CD14-positive monocyte (primary cell): ENCODE measurements around the gene RAB28. TPM values are rescaled to one million over a fixed set of nuclear protein-coding genes. Genes with fewer than 3 reads are reported as not detected.

Source experiments
- DNase-seq, 3 donors: peaks; one replicate each; pipeline ENCODE4 v3.0.0-alpha.2; 2011 to 2022
- H2AFZ ChIP-seq: 2 replicates; pipeline ENCODE4 v1.6.0; 2012; ENCODE audit warnings: mild to moderate bottlenecking, low read depth, low read length, inconsistent platforms; ENCODE audit not compliant: insufficient read depth, poor library complexity, severe bottlenecking
- H3K27ac ChIP-seq, 2 donors: 1 replicate in 1 of 2; 2 replicates in 1 of 2; pipeline ENCODE4 v1.5.1; 2012 to 2013; ENCODE audit warnings: low read length in 2 of 2, control low read depth in 1 of 2, inconsistent platforms in 1 of 2, low read depth in 1 of 2, mild to moderate bottlenecking in 1 of 2
- H3K27me3 ChIP-seq, 2 donors: one replicate each; pipeline versions ENCODE4 v1.6.0 to v1.6.1; 2011 to 2013; ENCODE audit warnings: low read length in 2 of 2; ENCODE audit not compliant: control insufficient read depth in 2 of 2, insufficient read depth in 2 of 2
- H3K36me3 ChIP-seq, 2 donors: replicated peaks in 1 of 2; 1 replicate in 1 of 2; 2 replicates in 1 of 2; pipeline versions ENCODE4 v1.5.1 to v1.6.1; 2012 to 2013; ENCODE audit warnings: low read length in 2 of 2, control low read depth in 1 of 2, inconsistent platforms in 1 of 2, mild to moderate bottlenecking in 1 of 2; ENCODE audit not compliant: insufficient read depth in 2 of 2, control insufficient read depth in 1 of 2
- H3K4me1 ChIP-seq, 2 donors: 1 replicate in 1 of 2; 2 replicates in 1 of 2; pipeline versions ENCODE4 v1.5.1 to v1.6.1; 2012 to 2013; ENCODE audit warnings: low read length in 2 of 2, control low read depth in 1 of 2, inconsistent platforms in 1 of 2, mild to moderate bottlenecking in 1 of 2, moderate library complexity in 1 of 2; ENCODE audit not compliant: insufficient read depth in 2 of 2, control insufficient read depth in 1 of 2
- H3K4me2 ChIP-seq: replicated peaks from 2 replicates; pipeline ENCODE3; 2012; ENCODE audit warnings: low read length, moderate library complexity, mild to moderate bottlenecking; ENCODE audit not compliant: poor library complexity, severe bottlenecking; ENCODE audit errors: extremely low read depth
- H3K4me3 ChIP-seq, 3 experiments: fragments of 200-600 bp in 1 of 3; sonication (generic) in 1 of 3; replicated peaks in 1 of 3; 1 replicate in 2 of 3; 2 replicates in 1 of 3; pipeline ENCODE4 v1.5.1; 2011 to 2013; ENCODE audit warnings: low read length in 3 of 3, mild to moderate bottlenecking in 3 of 3, control low read depth in 2 of 3, low read depth in 2 of 3, inconsistent platforms in 1 of 3, moderate library complexity in 1 of 3
- H3K79me2 ChIP-seq: 2 replicates; pipeline ENCODE4 v1.6.0; 2012; ENCODE audit warnings: mild to moderate bottlenecking, control low read depth, inconsistent platforms, low read length, moderate library complexity; ENCODE audit not compliant: insufficient read depth
- H3K9ac ChIP-seq: 2 replicates; pipeline ENCODE4 v1.6.0; 2017; ENCODE audit warnings: low read length, mild to moderate bottlenecking; ENCODE audit not compliant: insufficient read depth, poor library complexity, severe bottlenecking
- H3K9me3 ChIP-seq, 2 donors: replicated peaks in 1 of 2; 1 replicate in 1 of 2; 2 replicates in 1 of 2; pipeline versions ENCODE4 v1.5.1 to v1.6.1; 2012 to 2013; ENCODE audit warnings: low read length in 2 of 2, control low read depth in 1 of 2; ENCODE audit not compliant: control insufficient read depth in 1 of 2, insufficient read depth in 1 of 2
- H4K20me1 ChIP-seq: 2 replicates; pipeline ENCODE4 v1.6.0; 2012; ENCODE audit warnings: mild to moderate bottlenecking, low read length, control low read depth, moderate library complexity; ENCODE audit not compliant: insufficient read depth
- H3K27ac Mint-ChIP-seq, 7 donors: one replicate each; pipeline ENCODE4 v1.8.0; 2020; ENCODE audit warnings: mild to moderate bottlenecking in 7 of 7, mixed read lengths in 7 of 7, moderate library complexity in 6 of 7, inconsistent platforms in 2 of 7
- H3K27me3 Mint-ChIP-seq, 3 donors: one replicate each; pipeline ENCODE4 v1.8.0; 2021 to 2022; ENCODE audit warnings: low read depth in 3 of 3, mild to moderate bottlenecking in 3 of 3, mixed read lengths in 3 of 3, moderate library complexity in 3 of 3, inconsistent platforms in 1 of 3
- H3K36me3 Mint-ChIP-seq, 2 donors: one replicate each; pipeline ENCODE4 v1.8.0; 2020; ENCODE audit warnings: mixed read lengths in 2 of 2, inconsistent platforms in 1 of 2, mild to moderate bottlenecking in 1 of 2
- H3K4me1 Mint-ChIP-seq: one replicate; pipeline ENCODE4 v1.8.0; 2020; ENCODE audit warnings: mild to moderate bottlenecking, mixed read lengths
- H3K4me3 Mint-ChIP-seq, 2 donors: one replicate each; pipeline ENCODE4 v1.8.0; 2020; ENCODE audit warnings: mild to moderate bottlenecking in 2 of 2, mixed read lengths in 2 of 2, moderate library complexity in 1 of 2
- H3K9me3 Mint-ChIP-seq, 7 donors: one replicate each; pipeline ENCODE4 v1.8.0; 2020 to 2022; ENCODE audit warnings: mixed read lengths in 7 of 7, mild to moderate bottlenecking in 6 of 7, moderate library complexity in 6 of 7, inconsistent platforms in 2 of 7
- CTCF ChIP-seq: fragments of 200-600 bp; IDR thresholded peaks from one replicate; pipeline ENCODE4 v1.8.0; 2022; ENCODE audit warnings: antibody characterized with exemption, mild to moderate bottlenecking
- WGBS: methylation state at CpG from one replicate; pipeline ENCODE4 v1.1.5; 2013; ENCODE audit warnings: missing lambda C conversion rate; ENCODE audit not compliant: insufficient coverage; 5-methylcytosine and 5-hydroxymethylcytosine counted together
- intact Hi-C, 2 donors: fragments of 100-400 bp; cut with micrococcal nuclease; formaldehyde crosslinking; loops; one replicate each; pipeline versions ENCODE4 v1.15.0 to v1.15.1; 2023
- polyA plus RNA-seq, 3 donors: library from polyadenylated mRNA; depleted of rRNA in 1 of 3; unstranded in 2 of 3; stranded (reverse) in 1 of 3; fragments of 300-500 nt in 2 of 3; fragments of >200 nt in 1 of 3; fragmentation: Illumina TruSeq in 2 of 3; gene quantifications; 1 replicate in 2 of 3; 2 replicates in 1 of 3; pipeline ENCODE4 v1.2.3, GENCODE V29; 2012 to 2021

Gene RAB28
- polyA plus RNA-seq, 3 donors: 7.6 to 18.0 (median 17.8) TPM

GRCh38 chr4:13461191-13461905, 22.8 kb downstream of the RAB28 start:
- Histone ChIP-seq H3K9me3 (no peaks in the 10 kb centered on the region), H3K4me2 (no peak overlapping the region), H3K9ac (no peak overlapping the region), H3K4me3 (no peak overlapping the region), H3K4me1 (no peaks in the 10 kb centered on the region), H2AFZ (no peak overlapping the region), H4K20me1 (no peaks in the 10 kb centered on the region), H3K27me3 (no peaks in the 10 kb centered on the region), H3K36me3 (peaks cover 13 to 37% of the 10 kb centered on the region in 2 donors), H3K27ac (no peak overlapping the region), H3K79me2 (no peaks in the 10 kb centered on the region)
- TF ChIP-seq CTCF: no peak
- Mint-ChIP-seq H3K27ac (no peak overlapping the region), H3K27me3 (no peaks in the 10 kb centered on the region), H3K4me1 (peaks cover 5% of the 10 kb centered on the region), H3K36me3 (peaks cover 33 to 38% of the 10 kb centered on the region in 2 donors), H3K4me3 (no peak overlapping the region), H3K9me3 (peaks cover 0 to 10% (median 2%) of the 10 kb centered on the region in 7 donors)
- intact Hi-C loops: no loop called here
- 60% methylated on average over 1 of the region's 6 CpGs for WGBS
- DNase-seq: no peak

GRCh38 chr4:13455411-13455810, 28.7 kb downstream of the RAB28 start:
- Mint-ChIP-seq H3K36me3 (peaks cover 32 to 41% of the 10 kb centered on the region in 2 donors), H3K27ac (peak overlapping the region in 1 of 7 donors; percentile 42), H3K4me3 (no peak overlapping the region), H3K27me3 (peaks cover 0 to 3% (median 0%) of the 10 kb centered on the region in 3 donors), H3K4me1 (peaks cover 5% of the 10 kb centered on the region), H3K9me3 (peaks cover 7 to 15% (median 9%) of the 10 kb centered on the region in 7 donors)
- Histone ChIP-seq H4K20me1 (no peaks in the 10 kb centered on the region), H3K4me3 (no peak overlapping the region), H2AFZ (no peak overlapping the region), H3K36me3 (peaks cover 20 to 48% of the 10 kb centered on the region in 2 donors), H3K27me3 (no peaks in the 10 kb centered on the region), H3K4me1 (no peaks in the 10 kb centered on the region), H3K79me2 (no peaks in the 10 kb centered on the region), H3K27ac (no peak overlapping the region), H3K9ac (no peak overlapping the region), H3K9me3 (peaks cover 0 to 12% of the 10 kb centered on the region in 2 donors), H3K4me2 (no peak overlapping the region)
- TF ChIP-seq CTCF: no peak
- intact Hi-C loops: no loop called here
- WGBS: 94% methylated on average over 2 of the region's 4 CpGs
- DNase-seq: no peak
